Measurements from ENCODE around the gene IGFL3. TPM values are rescaled to one million over a fixed set of nuclear protein-coding genes. Genes with fewer than 3 reads are reported as not detected.

The IGFL3 gene
- total RNA-seq, 1 donor from 2014 or later: not detected

DNA sequence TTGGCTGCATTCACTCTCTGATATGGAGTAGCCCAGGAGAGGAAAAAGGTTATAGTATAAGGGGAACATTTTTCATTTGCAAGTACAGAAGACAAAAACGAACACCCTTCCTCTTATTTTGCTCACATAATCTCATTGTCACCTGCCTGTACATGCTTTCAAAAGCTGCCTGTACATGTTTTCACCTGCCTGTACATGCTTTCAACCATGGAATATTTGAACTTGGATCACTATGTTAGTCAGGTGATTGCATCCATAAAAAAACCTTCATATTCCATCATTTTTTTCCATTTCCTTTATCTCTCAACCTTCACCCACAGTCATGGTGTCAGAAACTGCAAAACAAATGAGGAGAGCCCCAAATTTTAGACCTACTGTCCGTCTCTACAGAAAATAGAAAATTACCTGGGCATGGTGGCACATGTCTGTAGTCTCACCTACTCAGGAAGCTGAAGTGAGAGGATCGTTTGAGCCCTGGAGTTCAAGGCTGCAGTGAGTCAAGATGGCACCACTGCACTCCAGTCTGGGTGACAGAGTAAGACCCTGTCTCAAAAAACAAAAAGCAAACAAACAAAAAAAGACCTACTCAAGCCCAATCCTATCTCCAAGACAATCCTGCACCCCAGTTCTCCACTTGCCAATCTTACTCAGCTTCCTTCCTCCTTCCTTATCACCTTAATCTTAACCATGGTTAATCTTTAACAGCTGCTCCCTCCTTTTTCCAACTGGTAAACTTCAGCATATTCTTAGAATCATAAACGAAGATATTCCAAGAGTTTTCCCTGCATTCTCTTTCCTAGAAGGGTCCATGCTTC, 35.1 kb upstream of the IGFL3 start:
- peaks cover 2% of the 10 kb centered on the region for H3K9me3 Mint-ChIP-seq (ENCODE audit: unreplicated experiment)
- H3K27ac Mint-ChIP-seq (ENCODE audit: unreplicated experiment): no peak overlapping the region
- H3K4me3 Mint-ChIP-seq (ENCODE audit: unreplicated experiment): no peak overlapping the region
- no peak for DNase-seq
- TF ChIP-seq, protein P1, sequence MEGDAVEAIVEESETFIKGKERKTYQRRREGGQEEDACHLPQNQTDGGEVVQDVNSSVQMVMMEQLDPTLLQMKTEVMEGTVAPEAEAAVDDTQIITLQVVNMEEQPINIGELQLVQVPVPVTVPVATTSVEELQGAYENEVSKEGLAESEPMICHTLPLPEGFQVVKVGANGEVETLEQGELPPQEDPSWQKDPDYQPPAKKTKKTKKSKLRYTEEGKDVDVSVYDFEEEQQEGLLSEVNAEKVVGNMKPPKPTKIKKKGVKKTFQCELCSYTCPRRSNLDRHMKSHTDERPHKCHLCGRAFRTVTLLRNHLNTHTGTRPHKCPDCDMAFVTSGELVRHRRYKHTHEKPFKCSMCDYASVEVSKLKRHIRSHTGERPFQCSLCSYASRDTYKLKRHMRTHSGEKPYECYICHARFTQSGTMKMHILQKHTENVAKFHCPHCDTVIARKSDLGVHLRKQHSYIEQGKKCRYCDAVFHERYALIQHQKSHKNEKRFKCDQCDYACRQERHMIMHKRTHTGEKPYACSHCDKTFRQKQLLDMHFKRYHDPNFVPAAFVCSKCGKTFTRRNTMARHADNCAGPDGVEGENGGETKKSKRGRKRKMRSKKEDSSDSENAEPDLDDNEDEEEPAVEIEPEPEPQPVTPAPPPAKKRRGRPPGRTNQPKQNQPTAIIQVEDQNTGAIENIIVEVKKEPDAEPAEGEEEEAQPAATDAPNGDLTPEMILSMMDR (IDR thresholded peaks at IDR 0.05; ENCODE audit: partially characterized antibody, unreplicated experiment): no peak
- peaks cover 1% of the 10 kb centered on the region for H3K27me3 Mint-ChIP-seq (ENCODE audit: unreplicated experiment)
- no peaks in the 10 kb centered on the region for H3K4me1 Mint-ChIP-seq (ENCODE audit: low read depth, unreplicated experiment)
- peaks cover 13% of the 10 kb centered on the region for H3K36me3 Mint-ChIP-seq (ENCODE audit: unreplicated experiment)

DNA sequence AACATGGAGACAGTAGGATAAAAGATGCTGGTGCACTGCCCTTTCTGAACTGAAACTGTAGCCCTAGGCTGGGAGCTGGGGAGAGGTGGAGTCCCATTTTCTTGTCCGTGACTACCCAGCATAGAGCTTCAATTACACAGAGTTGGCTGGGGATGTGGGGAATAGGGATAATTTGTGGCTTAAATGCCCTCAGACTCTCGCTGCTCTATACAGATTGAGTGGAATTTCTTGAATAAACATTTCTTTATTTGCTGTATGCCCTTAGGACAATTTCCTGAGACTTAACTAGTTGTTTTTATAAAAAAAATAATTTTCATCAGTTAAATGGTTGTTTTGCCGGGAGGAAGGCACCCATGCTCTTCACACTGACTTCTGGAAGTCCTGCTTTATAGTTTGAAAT, 30.7 kb upstream of the IGFL3 start:
- Mint-ChIP-seq H3K27me3 (ENCODE audit: unreplicated experiment) (peaks cover 1% of the 10 kb centered on the region), H3K9me3 (ENCODE audit: unreplicated experiment) (no peaks in the 10 kb centered on the region), H3K27ac (ENCODE audit: unreplicated experiment) (no peak overlapping the region), H3K36me3 (ENCODE audit: unreplicated experiment) (no peaks in the 10 kb centered on the region), H3K4me1 (ENCODE audit: low read depth, unreplicated experiment) (peaks cover 3% of the 10 kb centered on the region), H3K4me3 (ENCODE audit: unreplicated experiment) (no peak overlapping the region)
- no peak for DNase-seq
- TF ChIP-seq, protein P1 (IDR thresholded peaks at IDR 0.05; ENCODE audit: partially characterized antibody, unreplicated experiment): no peak

DNA sequence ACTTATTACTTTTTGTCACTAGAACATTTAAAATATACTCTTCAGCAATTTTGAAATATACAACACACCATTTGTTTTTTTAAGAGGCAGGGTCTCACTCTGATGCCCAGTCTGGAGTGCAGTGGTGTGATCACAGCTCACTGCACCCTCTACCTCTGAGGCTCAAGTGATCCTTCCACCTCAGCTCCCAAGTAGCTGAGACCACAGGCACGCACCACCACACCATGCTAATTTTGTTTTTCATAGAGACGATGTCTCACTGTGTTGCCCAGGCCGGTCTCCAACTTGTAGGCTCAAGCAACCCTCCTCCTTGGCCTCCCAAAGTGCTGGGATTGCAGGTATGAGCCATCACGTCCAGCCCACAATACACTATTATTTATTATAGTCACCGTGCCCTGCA, 26.1 kb upstream of the IGFL3 start:
- Mint-ChIP-seq H3K27me3 (ENCODE audit: unreplicated experiment) (peaks cover 1% of the 10 kb centered on the region), H3K27ac (ENCODE audit: unreplicated experiment) (no peak overlapping the region), H3K36me3 (ENCODE audit: unreplicated experiment) (no peaks in the 10 kb centered on the region), H3K4me1 (ENCODE audit: low read depth, unreplicated experiment) (peaks cover 3% of the 10 kb centered on the region), H3K4me3 (ENCODE audit: unreplicated experiment) (no peak overlapping the region), H3K9me3 (ENCODE audit: unreplicated experiment) (no peaks in the 10 kb centered on the region)
- DNase-seq: no peak
- TF ChIP-seq, protein P1 (IDR thresholded peaks at IDR 0.05; ENCODE audit: partially characterized antibody, unreplicated experiment): no peak

GRCh38 chr19:46147791-46148288, 23.4 kb upstream of the IGFL3 start, which contains the start of gene IGFL2:
Gene IGFL2 (plus strand): TSS chr19:46148238. CDS start chr19:46148279, 41 bp downstream.
- no peak within 1 kb of the TSS for H3K27ac Mint-ChIP-seq (ENCODE audit: unreplicated experiment)
- no peaks in the 10 kb centered on the region for H3K9me3 Mint-ChIP-seq (ENCODE audit: unreplicated experiment)
- no peak within 1 kb of the TSS for H3K4me3 Mint-ChIP-seq (ENCODE audit: unreplicated experiment)
- H3K27me3 Mint-ChIP-seq (ENCODE audit: unreplicated experiment): peaks cover 1% of the 10 kb centered on the region
- TF ChIP-seq, protein P1 (IDR thresholded peaks at IDR 0.05; ENCODE audit: partially characterized antibody, unreplicated experiment): no peak
- no peak for DNase-seq
- H3K4me1 Mint-ChIP-seq (ENCODE audit: low read depth, unreplicated experiment): no peaks in the 10 kb centered on the region
- no peaks in the 10 kb centered on the region for H3K36me3 Mint-ChIP-seq (ENCODE audit: unreplicated experiment)

GRCh38 chr19:46147166-46147740, 22.8 kb upstream of the IGFL3 start:
- no peaks in the 10 kb centered on the region for H3K9me3 Mint-ChIP-seq (ENCODE audit: unreplicated experiment)
- no peaks in the 10 kb centered on the region for H3K4me1 Mint-ChIP-seq (ENCODE audit: low read depth, unreplicated experiment)
- TF ChIP-seq, protein P1 (IDR thresholded peaks at IDR 0.05; ENCODE audit: partially characterized antibody, unreplicated experiment): no peak
- no peak overlapping the region for H3K4me3 Mint-ChIP-seq (ENCODE audit: unreplicated experiment)
- H3K27me3 Mint-ChIP-seq (ENCODE audit: unreplicated experiment): peaks cover 1% of the 10 kb centered on the region
- DNase-seq: no peak
- H3K27ac Mint-ChIP-seq (ENCODE audit: unreplicated experiment): no peak overlapping the region
- no peaks in the 10 kb centered on the region for H3K36me3 Mint-ChIP-seq (ENCODE audit: unreplicated experiment)
